GM12873 (cell line): ENCODE data around the gene BBS7.

Experiments
- TF ChIP-seq, protein P1 (sequence below): IDR thresholded peaks from 2 replicates; pipeline ENCODE4 v1.5.1; 2012; ENCODE audit warnings: low read depth, mild to moderate bottlenecking, moderate library complexity, low read length, control low read depth; ENCODE audit not compliant: insufficient read depth; ENCODE audit errors: missing control alignments

BBS7 gene, protein sequence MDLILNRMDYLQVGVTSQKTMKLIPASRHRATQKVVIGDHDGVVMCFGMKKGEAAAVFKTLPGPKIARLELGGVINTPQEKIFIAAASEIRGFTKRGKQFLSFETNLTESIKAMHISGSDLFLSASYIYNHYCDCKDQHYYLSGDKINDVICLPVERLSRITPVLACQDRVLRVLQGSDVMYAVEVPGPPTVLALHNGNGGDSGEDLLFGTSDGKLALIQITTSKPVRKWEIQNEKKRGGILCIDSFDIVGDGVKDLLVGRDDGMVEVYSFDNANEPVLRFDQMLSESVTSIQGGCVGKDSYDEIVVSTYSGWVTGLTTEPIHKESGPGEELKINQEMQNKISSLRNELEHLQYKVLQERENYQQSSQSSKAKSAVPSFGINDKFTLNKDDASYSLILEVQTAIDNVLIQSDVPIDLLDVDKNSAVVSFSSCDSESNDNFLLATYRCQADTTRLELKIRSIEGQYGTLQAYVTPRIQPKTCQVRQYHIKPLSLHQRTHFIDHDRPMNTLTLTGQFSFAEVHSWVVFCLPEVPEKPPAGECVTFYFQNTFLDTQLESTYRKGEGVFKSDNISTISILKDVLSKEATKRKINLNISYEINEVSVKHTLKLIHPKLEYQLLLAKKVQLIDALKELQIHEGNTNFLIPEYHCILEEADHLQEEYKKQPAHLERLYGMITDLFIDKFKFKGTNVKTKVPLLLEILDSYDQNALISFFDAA

DNA sequence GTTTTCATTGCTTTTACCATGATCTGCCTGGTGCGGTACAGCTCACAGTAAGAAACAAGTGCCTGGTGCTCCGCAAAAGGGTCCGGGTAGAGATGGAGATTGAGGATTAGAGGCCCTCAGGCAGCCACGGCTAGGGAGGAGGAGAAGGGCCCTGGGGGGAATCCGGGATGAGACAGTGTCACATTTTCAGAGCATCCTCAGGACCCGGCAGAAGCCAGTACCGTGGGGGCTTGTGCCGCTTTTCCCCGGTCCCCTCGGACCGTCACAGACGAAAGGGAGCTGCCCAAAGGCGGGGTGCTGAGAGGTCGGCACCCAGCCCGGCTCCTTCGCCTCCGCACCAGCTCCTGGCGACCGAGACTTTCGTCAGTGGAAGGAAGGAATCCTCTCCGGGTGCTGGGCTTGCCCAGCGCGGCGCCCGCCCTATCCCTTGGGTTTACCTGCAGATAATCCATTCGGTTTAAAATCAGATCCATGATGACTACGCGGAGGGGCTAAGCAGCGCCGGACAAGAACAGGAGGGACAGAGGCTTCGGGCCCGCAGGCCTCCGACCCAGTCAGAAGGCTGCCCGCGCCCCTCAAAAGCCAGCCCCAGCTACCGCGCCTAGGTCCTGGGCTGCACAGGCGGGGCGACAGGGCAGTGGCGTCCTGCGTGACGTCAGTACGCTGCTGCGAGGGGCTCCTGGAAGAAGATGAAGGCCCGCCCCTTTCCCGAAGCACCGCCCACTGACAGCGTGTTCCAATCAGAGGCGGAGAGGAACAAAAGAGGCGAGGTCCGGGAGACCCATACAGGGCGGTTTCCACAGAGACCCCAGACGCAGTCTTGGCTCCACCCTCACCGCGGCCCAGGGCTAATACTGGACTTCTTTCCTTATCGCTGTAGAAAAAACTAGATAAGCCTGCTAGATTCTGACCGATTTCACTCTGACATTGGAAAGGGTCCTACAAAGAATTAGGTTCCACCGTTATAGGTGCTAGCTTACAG lies at the start of gene BBS7:
BBS7 (minus strand) TSS at position 634 of the 982 bp plus-strand sequence; CDS start at position 473, 161 bp downstream.
- TF ChIP-seq, protein P1, sequence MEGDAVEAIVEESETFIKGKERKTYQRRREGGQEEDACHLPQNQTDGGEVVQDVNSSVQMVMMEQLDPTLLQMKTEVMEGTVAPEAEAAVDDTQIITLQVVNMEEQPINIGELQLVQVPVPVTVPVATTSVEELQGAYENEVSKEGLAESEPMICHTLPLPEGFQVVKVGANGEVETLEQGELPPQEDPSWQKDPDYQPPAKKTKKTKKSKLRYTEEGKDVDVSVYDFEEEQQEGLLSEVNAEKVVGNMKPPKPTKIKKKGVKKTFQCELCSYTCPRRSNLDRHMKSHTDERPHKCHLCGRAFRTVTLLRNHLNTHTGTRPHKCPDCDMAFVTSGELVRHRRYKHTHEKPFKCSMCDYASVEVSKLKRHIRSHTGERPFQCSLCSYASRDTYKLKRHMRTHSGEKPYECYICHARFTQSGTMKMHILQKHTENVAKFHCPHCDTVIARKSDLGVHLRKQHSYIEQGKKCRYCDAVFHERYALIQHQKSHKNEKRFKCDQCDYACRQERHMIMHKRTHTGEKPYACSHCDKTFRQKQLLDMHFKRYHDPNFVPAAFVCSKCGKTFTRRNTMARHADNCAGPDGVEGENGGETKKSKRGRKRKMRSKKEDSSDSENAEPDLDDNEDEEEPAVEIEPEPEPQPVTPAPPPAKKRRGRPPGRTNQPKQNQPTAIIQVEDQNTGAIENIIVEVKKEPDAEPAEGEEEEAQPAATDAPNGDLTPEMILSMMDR = no peak

DNA sequence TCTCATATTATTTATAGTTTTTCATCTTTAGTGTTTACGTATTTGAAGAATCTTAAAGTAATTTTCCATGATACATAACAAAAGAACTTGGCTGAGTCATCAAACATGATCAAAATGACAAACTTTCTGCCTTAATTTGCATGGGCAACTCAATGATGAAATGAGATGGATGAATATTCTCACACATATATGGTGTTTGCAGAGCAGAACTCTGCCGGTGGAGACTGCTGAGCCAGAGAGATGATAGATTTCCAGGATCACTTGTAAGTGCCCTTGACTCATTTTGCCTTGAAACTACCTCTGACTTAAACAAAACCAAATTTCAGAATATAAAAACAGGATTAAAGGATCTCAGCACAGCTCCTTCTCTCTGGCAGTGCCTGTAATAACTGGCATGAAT lies 43.4 kb upstream of the BBS7 start:
- TF ChIP-seq, protein P1 = no peak

DNA sequence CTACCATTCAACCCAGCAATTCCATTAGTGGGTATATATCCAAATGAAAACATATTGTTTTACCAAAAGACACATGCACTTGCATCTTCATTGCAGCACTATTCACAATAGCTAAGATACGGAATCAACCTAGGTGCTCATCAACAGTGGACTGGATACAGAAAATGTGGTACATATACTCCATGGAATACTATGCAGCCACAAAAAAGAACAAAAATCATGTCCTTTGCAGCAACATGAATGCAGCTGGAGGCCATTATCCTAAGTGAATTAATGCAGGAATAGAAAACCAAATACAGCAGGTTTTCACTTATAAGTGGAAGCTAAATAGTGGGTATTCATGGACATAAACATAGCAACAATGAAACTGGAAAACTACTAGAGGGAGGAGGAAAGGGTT lies 38.1 kb upstream of the BBS7 start:
- TF ChIP-seq, protein P1 = no peak

DNA sequence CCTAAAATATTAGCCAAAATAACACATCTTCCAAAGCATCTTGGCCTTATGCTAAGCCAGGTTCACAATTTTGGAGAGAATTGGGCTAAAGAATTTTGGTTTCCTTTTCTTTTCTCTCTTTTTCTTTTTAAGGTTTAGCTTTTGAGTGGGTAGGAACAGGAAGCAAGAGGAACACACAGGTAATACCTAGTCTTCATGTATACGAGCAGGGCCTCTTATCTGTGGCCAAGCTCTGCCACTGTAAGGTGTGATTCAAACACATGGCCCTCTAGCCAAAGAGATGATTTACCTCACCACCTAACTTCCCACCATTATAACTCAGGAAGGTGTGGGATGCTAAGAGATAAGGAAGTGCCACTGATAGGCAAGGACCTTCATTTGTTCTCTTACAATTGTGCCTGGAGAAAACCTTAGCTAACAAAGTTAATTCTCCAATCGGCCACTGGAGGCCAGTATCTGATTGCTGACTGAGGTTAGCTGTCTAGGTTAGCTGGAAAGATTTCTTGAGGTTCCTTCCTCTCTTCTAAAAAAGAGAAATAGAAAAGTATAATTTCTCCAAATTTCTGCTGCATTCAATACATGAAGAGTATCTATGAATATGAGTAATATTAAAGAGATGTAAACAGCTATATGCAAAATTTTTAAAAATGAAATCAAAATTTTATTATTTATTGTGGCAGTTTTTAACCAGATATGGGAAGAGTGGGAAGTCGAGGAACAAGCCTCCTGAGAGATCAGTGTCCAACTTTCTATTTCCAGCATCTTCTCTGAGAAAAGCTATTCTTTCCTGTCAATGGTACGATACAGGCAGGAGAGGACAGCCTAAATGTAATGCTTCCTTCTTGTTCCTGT lies 30.1 kb upstream of the BBS7 start:
- TF ChIP-seq, protein P1 = peak; percentile 73

DNA sequence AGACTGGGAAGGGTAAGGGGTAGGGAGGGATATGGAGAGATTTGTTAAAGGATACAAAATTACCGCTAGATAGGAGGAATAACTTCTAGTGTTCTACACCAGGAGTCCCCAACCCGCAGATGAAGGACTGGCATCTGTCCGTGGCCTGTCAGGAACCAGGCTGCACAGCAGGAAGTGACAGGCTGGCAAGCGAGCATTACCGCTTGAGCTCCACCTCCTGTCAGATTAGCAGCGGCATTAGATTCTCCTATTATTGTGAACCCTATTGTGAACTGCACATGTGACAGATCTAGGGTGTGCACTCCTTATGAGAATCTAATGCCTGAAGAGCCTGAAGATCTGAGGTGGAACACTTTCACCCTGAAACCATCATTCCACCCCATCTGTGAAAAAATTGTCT lies 27.9 kb upstream of the BBS7 start:
- TF ChIP-seq, protein P1 = peak; percentile 2

DNA sequence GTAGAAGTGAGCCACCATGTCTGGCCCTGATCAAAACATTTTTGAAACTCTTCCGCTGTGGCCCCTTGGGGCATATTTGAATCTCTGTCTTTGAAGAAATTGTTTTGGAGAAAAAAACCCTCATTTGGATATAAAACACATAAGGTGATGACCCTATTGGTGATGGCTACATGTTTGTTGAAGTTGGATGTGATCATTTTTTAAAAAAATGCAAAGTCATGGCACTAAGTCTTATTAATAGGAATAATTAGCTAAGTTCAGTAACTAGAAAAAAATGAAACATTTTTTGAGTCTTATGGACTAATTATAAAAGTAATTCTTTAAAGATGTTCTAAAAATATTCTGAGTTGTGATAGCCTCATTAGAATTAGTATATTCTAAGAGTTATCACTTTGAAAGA lies 17.9 kb upstream of the BBS7 start:
- TF ChIP-seq, protein P1 = no peak
